ENCODE results near the gene ANKFN1.

Gene ANKFN1

GRCh38 chr17:56448371-56448770 is 295.1 kb downstream of the ANKFN1 start:
- DNase-seq: no peak

GRCh38 chr17:56449176-56449575 is 295.9 kb downstream of the ANKFN1 start:
- DNase-seq: no peak

- DNase-seq: no peak
Observed at GRCh38 chr17:56451629-56452028, 298.4 kb downstream of the ANKFN1 start.

GRCh38 chr17:56452461-56452860 is 299.2 kb downstream of the ANKFN1 start:
- no peak for DNase-seq

DNA sequence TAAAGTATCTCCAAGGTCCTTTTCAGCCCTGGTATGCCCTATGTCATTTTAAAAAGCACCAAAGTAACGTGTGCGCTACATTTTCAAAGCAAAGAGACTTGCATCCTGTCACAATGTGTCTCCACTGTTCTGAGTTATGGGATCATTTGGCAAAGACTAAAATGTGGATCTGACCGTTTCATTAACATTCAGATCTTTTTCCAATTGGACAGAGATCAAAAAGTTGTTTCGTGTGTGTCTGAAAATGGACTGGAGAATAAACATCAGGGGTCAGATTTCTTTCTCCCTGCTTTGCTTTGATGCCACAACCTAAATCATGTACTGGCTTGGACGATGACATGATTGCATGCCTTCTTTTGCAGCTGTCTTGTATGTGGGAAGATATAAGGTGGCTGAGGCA is 304.2 kb downstream of the ANKFN1 start:
- no peak for DNase-seq

DNA sequence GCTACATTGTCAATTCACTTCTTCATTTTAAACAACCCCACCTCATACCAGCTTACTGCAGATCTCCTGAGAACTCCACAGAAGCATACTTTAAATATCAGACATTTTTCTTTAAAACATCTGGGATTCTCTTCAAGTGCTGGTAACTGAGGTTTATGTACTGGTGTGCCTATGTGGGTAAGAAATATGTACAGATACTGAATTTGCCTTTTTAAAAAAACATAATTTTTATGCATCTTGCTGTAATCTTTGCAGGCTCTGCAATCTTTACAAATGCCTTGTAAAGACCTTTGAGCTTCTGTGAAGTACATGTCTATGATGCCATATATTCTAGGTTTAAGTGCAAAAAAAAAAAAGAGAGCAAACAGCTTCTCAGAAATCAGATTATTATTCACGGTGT is 312.6 kb downstream of the ANKFN1 start:
- no peak for DNase-seq

GRCh38 chr17:56468840-56469239 is 315.6 kb downstream of the ANKFN1 start:
- DNase-seq: no peak

- DNase-seq: no peak
Observed at GRCh38 chr17:56471696-56472095, 318.4 kb downstream of the ANKFN1 start.

GRCh38 chr17:56475116-56475515 is 321.8 kb downstream of the ANKFN1 start:
- DNase-seq: no peak

- DNase-seq: no peak
Observed at GRCh38 chr17:56478836-56479447, 325.7 kb downstream of the ANKFN1 start.

DNA sequence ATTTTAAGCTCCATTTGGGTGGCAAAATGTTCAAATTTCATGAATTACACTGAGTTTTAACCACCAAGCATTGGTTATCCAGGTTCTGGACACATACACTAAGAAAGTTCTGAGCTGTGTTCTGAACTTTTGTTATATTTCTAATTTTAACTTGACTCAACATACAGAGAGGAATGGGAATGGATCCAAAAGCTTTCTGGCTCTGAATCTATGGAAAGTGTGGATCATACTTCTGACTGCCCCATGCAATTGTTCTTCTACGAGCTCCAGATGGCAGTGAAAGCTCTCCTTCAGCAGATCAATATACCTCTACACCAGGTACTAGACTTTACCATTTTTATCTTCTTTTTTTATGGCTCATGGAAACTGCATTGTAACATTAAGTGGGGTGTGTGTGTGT is 327.2 kb downstream of the ANKFN1 start:
- DNase-seq: no peak

- DNase-seq: no peak
Observed at GRCh38 chr17:56481659-56482058, 328.4 kb downstream of the ANKFN1 start.

- DNase-seq: no peak
Observed at GRCh38 chr17:56482229-56482628, 329.0 kb downstream of the ANKFN1 start.

GRCh38 chr17:56486732-56487131 is 333.5 kb downstream of the ANKFN1 start:
- no peak for DNase-seq

- DNase-seq: no peak
Observed at GRCh38 chr17:56488800-56489199, 335.5 kb downstream of the ANKFN1 start.

DNA sequence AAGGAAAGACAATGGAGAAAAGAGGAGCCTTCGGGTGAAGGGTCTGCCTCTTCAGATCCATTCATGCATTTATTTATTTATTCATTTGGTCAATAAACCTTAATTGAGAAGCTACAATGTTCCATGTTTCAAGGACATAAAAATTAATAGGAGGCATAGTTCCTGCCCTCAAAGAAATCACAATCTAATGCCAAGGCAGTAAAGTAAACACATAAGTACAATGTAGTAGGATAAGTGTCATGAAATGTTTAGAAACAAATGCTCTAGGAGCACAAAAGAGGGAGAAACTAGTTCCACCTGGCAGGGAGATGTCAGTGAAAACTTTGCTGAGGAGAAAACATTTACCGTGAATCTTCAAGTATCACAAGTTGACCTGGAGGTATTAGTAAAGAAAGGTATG is 336.7 kb downstream of the ANKFN1 start:
- DNase-seq: peak; percentile 67

DNA sequence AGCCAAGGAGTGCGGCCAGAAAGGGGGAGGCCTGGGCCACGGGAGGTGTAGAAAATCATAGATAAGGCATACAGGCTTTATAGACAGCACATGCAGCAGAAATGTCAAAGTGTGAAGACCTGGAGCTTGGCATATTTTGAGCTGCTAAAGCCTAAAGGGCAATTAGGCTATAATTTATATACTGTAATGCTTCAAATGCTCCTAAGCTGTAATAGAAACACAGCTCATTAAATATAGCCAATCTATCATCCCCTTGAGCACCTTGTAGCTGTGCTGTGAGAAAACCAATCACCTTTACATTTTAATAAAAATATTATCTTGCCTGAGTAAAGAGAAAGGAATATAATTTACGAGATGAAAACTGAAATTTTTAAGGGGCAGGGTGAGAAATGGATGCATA is 342.3 kb downstream of the ANKFN1 start:
- DNase-seq: no peak

GRCh38 chr17:56497132-56497531 is 343.9 kb downstream of the ANKFN1 start:
- no peak for DNase-seq

DNA sequence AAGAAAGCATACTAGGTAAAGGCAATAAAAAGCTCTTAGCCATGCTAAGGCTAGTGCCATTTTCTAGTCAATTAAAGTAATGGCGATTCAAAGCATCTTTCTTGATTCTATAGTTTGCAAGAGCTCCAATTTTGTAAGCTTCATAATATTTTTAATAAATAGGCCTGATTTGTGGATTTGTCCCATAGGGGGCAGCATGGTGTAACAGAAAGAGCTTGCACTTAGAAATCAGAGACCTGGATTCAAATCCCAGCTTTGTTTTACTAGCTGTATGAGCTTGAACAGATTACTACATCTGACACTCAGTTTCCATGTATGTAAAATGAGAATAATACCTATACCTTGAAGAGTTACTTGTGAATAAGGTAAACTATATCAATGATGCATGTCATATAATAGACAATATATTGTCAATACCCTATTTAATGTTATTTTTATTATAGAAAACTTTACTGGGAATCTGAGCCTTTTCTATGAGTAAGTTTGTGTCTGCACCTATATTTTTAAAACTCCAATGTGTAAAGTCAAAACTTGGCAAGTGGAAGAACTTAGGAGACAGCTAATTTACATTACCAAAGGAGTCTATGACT is 346.6 kb downstream of the ANKFN1 start:
- peak; percentile 19 for DNase-seq

GRCh38 chr17:56502120-56502654 is 348.9 kb downstream of the ANKFN1 start:
- no peak for DNase-seq

- DNase-seq: no peak
Observed at GRCh38 chr17:56505154-56505756, 352.0 kb downstream of the ANKFN1 start.

DNA sequence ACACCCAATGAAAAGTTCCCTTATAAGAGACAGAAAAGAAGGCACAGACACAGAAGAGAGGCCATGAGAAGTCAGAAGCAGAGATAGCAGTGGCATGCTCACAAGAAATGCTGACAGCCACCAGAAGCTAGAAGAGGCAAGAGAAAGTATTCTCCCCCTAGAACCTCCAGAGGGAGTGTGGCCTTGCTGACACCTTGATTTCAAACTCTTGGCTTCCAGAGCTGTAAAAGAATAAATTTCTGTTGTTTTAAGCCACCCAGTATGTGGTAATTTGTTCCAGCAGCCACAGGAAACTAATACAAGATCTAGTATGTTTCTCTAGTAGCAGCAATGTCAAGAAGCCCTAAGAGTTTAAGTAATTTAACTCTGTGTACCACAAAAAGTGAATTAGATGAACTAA is 353.1 kb downstream of the ANKFN1 start:
- DNase-seq: no peak

DNA sequence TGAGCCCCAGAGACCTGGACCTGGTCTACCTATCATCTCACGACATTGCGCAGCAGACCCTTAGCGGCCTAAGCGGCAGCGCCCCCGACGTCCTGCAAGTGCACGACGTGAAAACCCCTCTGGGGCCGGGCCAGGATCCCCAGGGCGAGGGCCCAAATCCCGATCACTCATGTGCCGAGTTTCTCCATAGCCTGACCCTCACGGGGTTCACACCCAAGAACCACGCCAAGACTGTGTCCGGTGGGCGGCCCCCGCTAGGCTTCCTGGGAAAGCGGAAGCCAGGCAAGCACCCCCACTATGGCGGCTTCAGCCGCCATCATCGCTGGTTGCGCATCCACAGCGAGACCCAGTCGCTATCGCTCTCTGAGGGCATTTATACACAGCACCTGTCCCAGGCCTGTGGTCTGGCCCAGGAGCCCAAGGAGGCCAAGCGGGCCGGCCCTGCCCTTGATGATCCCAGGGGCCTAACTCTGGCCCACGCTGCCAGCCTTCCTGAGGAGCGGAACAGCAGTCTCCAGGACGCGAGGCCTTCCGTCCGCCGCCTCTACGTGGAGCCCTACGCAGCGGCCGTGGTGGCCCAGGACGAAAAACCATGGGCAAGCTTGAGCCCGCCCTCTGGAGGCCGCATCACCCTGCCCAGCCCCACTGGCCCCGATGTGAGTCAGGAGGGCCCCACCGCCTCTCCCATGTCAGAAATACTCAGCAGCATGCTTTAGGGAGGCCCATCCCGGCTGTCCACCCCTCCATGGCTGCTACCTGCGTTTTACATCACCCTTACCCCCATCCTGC is 357.5 kb downstream of the ANKFN1 start:
- no peak for DNase-seq

DNA sequence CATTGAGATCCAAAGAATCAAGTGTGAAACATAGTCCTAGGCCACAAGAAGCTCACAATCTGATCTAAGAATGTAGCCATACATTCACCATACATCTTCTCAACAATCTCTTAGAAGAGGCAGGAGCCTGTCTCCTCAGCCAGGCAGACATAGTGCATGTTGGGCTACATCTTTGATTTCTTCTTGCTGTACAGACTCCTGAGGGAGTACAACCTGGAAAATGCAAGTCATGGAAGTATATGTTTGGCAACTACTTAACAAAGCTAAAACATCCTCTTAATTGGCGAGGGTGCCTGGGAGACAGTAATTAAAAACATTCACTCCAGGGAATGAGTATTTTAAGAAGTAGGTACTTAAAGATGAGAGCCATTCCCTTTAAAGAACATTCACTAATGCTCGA is 361.0 kb downstream of the ANKFN1 start:
- DNase-seq: no peak
